Measurements from ENCODE around the gene MEX3A. TPM values are rescaled to one million over a fixed set of nuclear protein-coding genes. Genes with fewer than 3 reads are reported as not detected.

The MEX3A gene
- total and polyA plus RNA-seq, 2 donors (not counting 3 experiments of a cell fraction or from before 2014, with no cell fraction given): 20.2 to 23.6 TPM

GRCh38 chr1:156089704-156090103, 7.4 kb upstream of the MEX3A start:
- dilution Hi-C loops (cut with MboI; ENCODE audit: extremely low pct_ligation_motif_present, low sequenced_read_pairs) (no loop called here), intact Hi-C loops (cut with micrococcal nuclease) (loop anchor here (1.0 to 10.0 kb wide), 3 partner anchors 41 to 245 kb away; partner anchors contain the start of genes CCT3 and TSACC)
- FAIRE-seq (no peak), DNase-seq (ENCODE audit: low read depth, low spot score) (no peak)
- Histone ChIP-seq H2AFZ (ENCODE audit: low read depth, low read length) (no peak overlapping the region), H3K4me3 (replicated peaks in 1 of 3; ENCODE audit: insufficient read depth in 1 of 3, low read depth in 1 of 3, low read length in 3 of 3) (no peak overlapping the region), H3K4me2 (ENCODE audit: insufficient read depth, low read length) (no peak overlapping the region), H3K9me1 (replicated peaks; ENCODE audit: control insufficient read depth, extremely low read depth, insufficient read depth, low read length) (no peaks in the 10 kb centered on the region), H3K4me1 (ENCODE audit: control insufficient read depth, extremely low read depth, insufficient read depth, low read length) (peaks cover 11% of the 10 kb centered on the region), H3K27me3 (ENCODE audit: control insufficient read depth in 2 of 2, insufficient read depth in 2 of 2, low read length in 2 of 2) (no peaks in the 10 kb centered on the region), H4K20me1 (replicated peaks; ENCODE audit: control insufficient read depth, extremely low read depth, insufficient read depth, low read length) (no peaks in the 10 kb centered on the region), H3K9ac (replicated peaks; ENCODE audit: extremely low read depth, insufficient read depth, low read length) (no peak overlapping the region), H3K36me3 (ENCODE audit: control insufficient read depth in 2 of 2, extremely low read depth in 1 of 2, insufficient read depth in 2 of 2, low read length in 2 of 2) (peaks cover 0 to 3% of the 10 kb centered on the region in 2 experiments), H3K79me2 (ENCODE audit: control insufficient read depth, insufficient read depth, low read length) (no peaks in the 10 kb centered on the region), H3K27ac (ENCODE audit: insufficient read depth, low read depth, low read length) (no peak overlapping the region), H3K9me3 (replicated peaks; ENCODE audit: control insufficient read depth, insufficient read depth, low read length) (no peaks in the 10 kb centered on the region)
- CTCF ChIA-PET: interaction anchor here (1.3 to 21.0 kb wide), 4 partner anchors 30 to 144 kb away, joined by 3 to 627 read pairs (median 28); no protein-coding TSS in a partner anchor
- no TSS peak for BruUV-seq (replicated peaks)
- TF ChIP-seq MAX (IDR thresholded peaks at IDR 0.05; ENCODE audit: insufficient read depth, insufficient read length) (no peak), POLR2AphosphoS5 (IDR thresholded peaks at IDR 0.05; ENCODE audit: insufficient read depth, low read depth, low read length) (no peak), JUN (IDR thresholded peaks at IDR 0.05; ENCODE audit: borderline replicate concordance, insufficient read depth, insufficient read length, low read depth) (no peak), EZH2 (IDR thresholded peaks at IDR 0.05; ENCODE audit: borderline replicate concordance, low read depth, low read length, severe bottlenecking) (no peak), FOS (IDR thresholded peaks at IDR 0.05; ENCODE audit: borderline replicate concordance, insufficient read depth, low read length) (no peak), GATA2 (IDR thresholded peaks at IDR 0.05; ENCODE audit: insufficient read depth, insufficient read length, low read depth, low read length) (no peak), CTCF (IDR thresholded peaks at IDR 0.05; ENCODE audit: extremely low read depth in 1 of 2, insufficient read depth in 1 of 2, low read depth in 1 of 2, low read length in 2 of 2) (no peak)
- POLR2A ChIA-PET: no interaction called here

All from endothelial cell of umbilical vein (primary cell).